Measurements from ENCODE around the gene IL9R.
"Not testable (repeated sequence)": the region's sequence is repeated elsewhere in the genome, so short reads cannot be mapped to it uniquely, and the experiment has no call there.

Gene IL9R

GRCh38 chrX:155997436-155997835 is at the start of gene IL9R:
TSS of gene IL9R (plus strand) at chrX:155997696. CDS start at chrX:155997760, 64 bp downstream.
- DNase-seq = no peak

- no peak for DNase-seq
Measured at GRCh38 chrX:155949098-155949497, 48.4 kb upstream of the IL9R start.

- no peak for DNase-seq
Measured at GRCh38 chrX:155951237-155951789, 46.2 kb upstream of the IL9R start.

GRCh38 chrX:155953055-155953454 is 44.4 kb upstream of the IL9R start:
- DNase-seq = no peak

- no peak for DNase-seq
Measured at GRCh38 chrX:155954793-155955192, 42.7 kb upstream of the IL9R start.

GRCh38 chrX:155956099-155956498 is 41.4 kb upstream of the IL9R start:
- DNase-seq = no peak

- no peak for DNase-seq
Measured at GRCh38 chrX:155956649-155957048, 40.8 kb upstream of the IL9R start.

GRCh38 chrX:155957843-155958242 is 39.7 kb upstream of the IL9R start:
- DNase-seq = no peak

GRCh38 chrX:155959018-155959587 is 38.4 kb upstream of the IL9R start:
- no peak for DNase-seq

GRCh38 chrX:155962906-155963305 is 34.6 kb upstream of the IL9R start:
- DNase-seq = no peak

- DNase-seq = no peak
Measured at GRCh38 chrX:155966876-155967275, 30.6 kb upstream of the IL9R start.

- DNase-seq = no peak
Measured at GRCh38 chrX:155967653-155968325, 29.7 kb upstream of the IL9R start.

GRCh38 chrX:155968326-155968661 is 29.2 kb upstream of the IL9R start:
- no peak for DNase-seq

- DNase-seq = no peak
Measured at GRCh38 chrX:155968791-155969190, 28.7 kb upstream of the IL9R start.

GRCh38 chrX:155971658-155972057 is 25.8 kb upstream of the IL9R start:
- DNase-seq = not testable (repeated sequence)

- not testable (repeated sequence) for DNase-seq
Measured at GRCh38 chrX:155972241-155972640, 25.3 kb upstream of the IL9R start.

GRCh38 chrX:155983326-155983725 is 14.2 kb upstream of the IL9R start:
- DNase-seq = no peak

GRCh38 chrX:155985208-155985607 is 12.3 kb upstream of the IL9R start:
- DNase-seq = no peak

- DNase-seq = not testable (repeated sequence)
Measured at GRCh38 chrX:155986995-155987394, 10.5 kb upstream of the IL9R start.

- DNase-seq = no peak
Measured at GRCh38 chrX:155988859-155989258, 8.6 kb upstream of the IL9R start.

GRCh38 chrX:155993421-155993820 is 4.1 kb upstream of the IL9R start:
- DNase-seq = no peak

- DNase-seq = no peak
Measured at GRCh38 chrX:155995321-155995875, 2.1 kb upstream of the IL9R start.

GRCh38 chrX:155998116-155998515 is 620 bp downstream of the IL9R start:
- no peak for DNase-seq

- no peak for DNase-seq
Measured at GRCh38 chrX:155998761-155999510, 1.4 kb downstream of the IL9R start.
